GM21825 (cell line): ENCODE results near the gene PNPLA7.
A peak's percentile ranks its signal among the peaks of the same experiment; 100 is the strongest.

ENCODE experiments used
- ATAC-seq: cut with Tn5 transposase; IDR thresholded peaks from one replicate; pipeline ENCODE4 v1.9.1; 2021; ENCODE audit warnings: mild to moderate bottlenecking, moderate library complexity; ENCODE audit not compliant: unreplicated experiment

The PNPLA7 gene

GRCh38 chr9:137437691-137438590, 112.3 kb downstream of the PNPLA7 start:
- ATAC-seq = no peak

- no peak for ATAC-seq
Measured at GRCh38 chr9:137436761-137437600, 113.2 kb downstream of the PNPLA7 start.

GRCh38 chr9:137435980-137436760, 114.0 kb downstream of the PNPLA7 start:
- no peak for ATAC-seq

- no peak for ATAC-seq
Measured at GRCh38 chr9:137435381-137435891, 114.8 kb downstream of the PNPLA7 start.

- ATAC-seq = no peak
Measured at GRCh38 chr9:137434498-137435380, 115.5 kb downstream of the PNPLA7 start.

GRCh38 chr9:137433916-137434431, 116.2 kb downstream of the PNPLA7 start:
- no peak for ATAC-seq

GRCh38 chr9:137433349-137433915, 116.8 kb downstream of the PNPLA7 start:
- no peak for ATAC-seq

- no peak for ATAC-seq
Measured at GRCh38 chr9:137432687-137433348, 117.4 kb downstream of the PNPLA7 start.

- no peak for ATAC-seq
Measured at GRCh38 chr9:137431416-137431931, 118.7 kb downstream of the PNPLA7 start.

GRCh38 chr9:137430723-137431415, 119.3 kb downstream of the PNPLA7 start:
- no peak for ATAC-seq

- peak; percentile 44 for ATAC-seq
Measured at GRCh38 chr9:137429974-137430722, 120.1 kb downstream of the PNPLA7 start.

GRCh38 chr9:137429546-137429890, 120.7 kb downstream of the PNPLA7 start:
- ATAC-seq = no peak

- no peak for ATAC-seq
Measured at GRCh38 chr9:137428841-137429545, 121.2 kb downstream of the PNPLA7 start.

- ATAC-seq = no peak
Measured at GRCh38 chr9:137428311-137428630, 121.9 kb downstream of the PNPLA7 start.

GRCh38 chr9:137427454-137428310, 122.5 kb downstream of the PNPLA7 start:
- ATAC-seq = no peak
